GM18499 (cell line): ENCODE results near the gene PPOX.

ENCODE experiments used
- ATAC-seq: cut with Tn5 transposase; IDR thresholded peaks from one replicate; pipeline ENCODE4 v1.9.1; 2021; ENCODE audit warnings: moderate number of reproducible peaks; ENCODE audit not compliant: insufficient read depth, unreplicated experiment

Gene PPOX

DNA sequence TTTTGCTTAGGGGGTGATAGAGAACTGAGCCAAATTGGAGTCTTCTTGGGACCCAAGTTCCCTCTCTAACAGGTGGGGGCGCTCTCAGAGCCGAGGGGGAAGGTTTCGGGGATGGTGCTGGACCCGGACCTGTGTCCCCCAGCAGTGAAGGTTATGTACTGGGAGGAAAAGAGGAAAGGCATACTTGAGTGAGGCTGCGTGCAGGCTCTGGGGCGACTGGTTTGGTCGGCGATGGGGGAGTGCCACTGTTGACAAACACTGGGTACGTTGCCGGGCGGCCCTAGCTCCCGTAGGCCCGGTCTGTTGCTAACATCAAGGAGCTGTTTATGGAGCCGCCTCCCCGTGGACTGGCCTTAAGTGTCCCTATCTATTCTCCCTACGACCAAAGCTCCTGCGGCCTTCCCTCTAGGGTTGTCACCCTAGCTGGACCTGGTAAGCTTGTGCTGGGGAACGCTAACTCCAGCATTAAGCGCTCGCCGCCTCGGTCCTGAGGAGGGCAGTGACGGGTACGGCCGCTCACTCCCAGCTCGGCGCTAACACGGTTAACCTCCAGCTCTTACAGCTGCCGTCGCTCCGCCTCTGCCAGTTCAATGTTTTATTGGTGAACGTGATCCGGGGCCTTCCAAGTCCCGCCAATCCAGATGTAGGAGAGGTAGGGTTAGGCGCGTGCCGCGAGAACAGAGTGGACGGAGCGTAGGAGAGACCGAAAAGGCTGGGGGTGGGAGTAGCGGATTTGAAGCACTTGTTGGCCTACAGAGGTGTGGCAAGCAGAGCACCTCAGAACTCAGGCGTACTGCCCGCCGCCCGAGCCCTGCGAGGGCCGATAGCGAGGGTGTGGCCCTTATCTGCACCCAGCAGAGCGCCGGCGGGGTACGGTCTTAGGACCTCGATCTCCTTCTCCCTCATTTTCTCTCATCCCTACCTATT lies at the start of gene PPOX:
TSS of gene PPOX (plus strand) at position 685 of the 927 bp plus-strand sequence. CDS start 422 bp downstream, outside the sequence.
- ATAC-seq = peak; percentile 86

DNA sequence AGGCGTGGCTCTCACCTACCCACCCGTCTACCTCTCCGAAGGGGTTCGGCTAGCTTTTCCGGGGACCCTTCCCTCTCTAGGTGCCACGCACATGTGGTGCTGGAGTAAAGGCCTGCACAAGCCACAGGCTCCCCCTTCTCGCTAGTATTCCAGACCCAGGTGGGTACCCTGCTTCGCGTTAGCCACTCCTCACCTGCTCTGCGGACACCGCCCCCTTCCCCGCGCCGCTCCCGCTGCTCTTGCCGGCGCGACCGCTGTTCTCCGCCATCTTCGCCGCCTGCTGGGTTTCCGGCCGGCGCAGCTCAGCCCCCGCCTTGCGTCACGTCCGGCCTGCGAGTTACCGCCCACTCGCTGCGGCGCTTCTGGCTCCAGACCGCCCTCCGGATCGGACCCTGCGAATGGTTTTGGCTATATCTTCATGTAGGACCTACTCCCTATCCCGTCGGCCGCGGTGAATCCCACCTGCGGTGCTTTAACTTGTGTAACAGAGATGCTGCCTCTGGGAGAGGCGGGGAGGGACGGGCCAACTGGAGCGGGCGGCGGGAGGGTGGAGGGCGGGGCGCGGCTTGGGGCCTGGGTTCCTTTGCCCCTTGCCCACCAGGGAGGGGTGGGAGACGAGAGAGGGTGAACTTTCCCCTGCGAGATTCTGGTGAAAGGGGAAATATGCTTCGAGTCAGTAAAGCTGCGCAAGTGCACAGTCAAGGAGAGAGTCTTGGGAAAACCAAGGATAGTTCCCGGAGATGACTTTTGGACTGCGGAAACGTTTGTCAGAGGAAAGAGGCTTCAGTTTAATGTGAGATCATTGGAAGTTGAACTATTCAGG lies 48.3 kb upstream of the PPOX start, which contains the start of the genes NIT1 and PFDN2:
TSS of gene NIT1 (plus strand) at position 347 of the 823 bp plus-strand sequence. CDS start at position 419, 72 bp downstream.
TSS of gene PFDN2 (minus strand) at position 279 of the 823 bp plus-strand sequence. CDS start at position 268, 11 bp downstream.
- peak; percentile 45 for ATAC-seq

DNA sequence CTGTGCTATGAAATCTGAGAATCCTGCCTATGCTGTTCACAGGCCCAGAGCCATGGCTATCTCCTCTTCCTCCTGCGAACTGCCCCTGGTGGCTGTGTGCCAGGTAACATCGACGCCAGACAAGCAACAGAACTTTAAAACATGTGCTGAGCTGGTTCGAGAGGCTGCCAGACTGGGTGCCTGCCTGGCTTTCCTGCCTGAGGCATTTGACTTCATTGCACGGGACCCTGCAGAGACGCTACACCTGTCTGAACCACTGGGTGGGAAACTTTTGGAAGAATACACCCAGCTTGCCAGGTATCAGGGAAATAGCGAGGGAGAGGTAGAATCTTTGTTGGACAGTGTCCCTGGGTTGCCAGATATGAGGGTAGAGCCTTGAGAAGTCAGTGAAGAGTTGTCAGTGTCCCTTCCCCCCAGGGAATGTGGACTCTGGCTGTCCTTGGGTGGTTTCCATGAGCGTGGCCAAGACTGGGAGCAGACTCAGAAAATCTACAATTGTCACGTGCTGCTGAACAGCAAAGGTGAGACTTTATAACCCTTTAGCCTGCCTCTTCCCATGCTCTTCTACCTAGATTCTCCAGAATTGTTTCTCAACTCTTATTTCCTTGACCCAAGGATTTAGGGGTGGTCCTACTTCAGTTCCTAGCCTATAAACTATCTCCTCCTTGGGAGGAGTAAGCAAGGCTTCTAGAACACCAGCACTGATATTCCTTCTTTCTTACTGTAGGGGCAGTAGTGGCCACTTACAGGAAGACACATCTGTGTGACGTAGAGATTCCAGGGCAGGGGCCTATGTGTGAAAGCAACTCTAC lies 46.9 kb upstream of the PPOX start:
- ATAC-seq = no peak

DNA sequence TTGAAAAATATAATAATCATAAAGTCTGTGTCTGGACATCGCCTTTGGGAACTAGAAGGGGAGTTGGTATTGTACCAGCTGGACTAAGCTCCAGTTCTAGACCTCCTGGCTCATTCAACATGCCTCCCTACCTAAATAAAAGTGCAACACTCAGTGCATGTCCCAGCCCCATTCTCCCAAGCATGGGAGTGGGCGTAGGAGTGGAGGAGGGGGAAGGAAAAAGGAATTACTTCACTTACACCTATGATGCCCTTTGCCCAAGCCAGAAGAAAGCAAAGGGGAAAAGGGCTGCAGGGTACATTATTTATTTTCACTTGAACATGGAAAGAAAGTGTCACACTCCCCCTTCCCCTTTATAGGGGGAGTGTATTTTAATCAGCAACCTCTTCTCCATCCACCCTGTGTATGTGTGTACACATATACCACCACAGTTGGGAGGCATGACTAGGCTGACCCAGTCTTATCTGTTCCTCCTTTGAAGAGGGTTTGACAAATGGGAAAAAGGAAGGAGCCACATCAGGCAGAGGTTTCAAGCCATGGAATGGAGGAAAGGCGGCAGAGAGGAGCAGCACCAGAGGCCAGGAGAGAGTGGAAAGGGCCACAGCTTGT lies 45.1 kb upstream of the PPOX start:
- no peak for ATAC-seq

DNA sequence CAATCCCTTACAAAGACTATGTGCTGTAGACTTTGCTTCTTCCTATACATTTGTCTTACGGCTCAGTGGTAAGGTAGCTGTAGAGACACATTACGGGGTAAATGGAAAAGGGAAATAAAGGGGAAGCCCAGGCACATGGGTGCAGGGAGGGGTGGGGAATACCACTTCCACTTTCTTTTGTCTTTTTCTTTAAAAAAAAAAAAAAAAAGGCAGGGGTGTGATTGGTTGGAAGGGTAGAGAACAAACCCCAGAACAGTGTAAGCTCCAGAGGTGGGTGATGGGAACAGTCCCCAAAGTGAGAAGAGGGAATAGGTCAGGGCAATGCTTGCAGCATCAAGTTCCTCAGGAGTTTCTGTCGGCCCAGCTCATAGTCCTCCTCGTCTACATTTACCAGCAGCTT lies 44.4 kb upstream of the PPOX start:
- no peak for ATAC-seq

DNA sequence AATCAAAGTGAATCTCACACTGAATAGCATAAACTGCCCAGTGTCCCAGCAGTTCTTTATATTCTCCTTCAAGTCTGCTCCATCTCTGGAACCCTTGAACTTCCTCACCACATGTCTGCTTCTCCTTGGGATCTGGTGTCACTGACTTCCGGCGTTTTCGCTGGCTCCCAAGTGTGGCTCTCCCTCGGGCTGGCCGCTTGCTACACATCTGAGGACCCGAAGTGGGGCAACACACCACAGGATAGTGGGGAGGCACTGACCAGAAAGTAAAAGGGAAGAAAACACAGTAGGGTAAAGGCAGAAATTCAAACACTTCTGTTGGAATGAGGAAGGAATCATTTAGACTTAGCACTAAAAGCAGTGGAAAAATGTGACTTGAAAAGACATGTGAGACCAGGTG lies 43.3 kb upstream of the PPOX start:
- ATAC-seq = no peak

DNA sequence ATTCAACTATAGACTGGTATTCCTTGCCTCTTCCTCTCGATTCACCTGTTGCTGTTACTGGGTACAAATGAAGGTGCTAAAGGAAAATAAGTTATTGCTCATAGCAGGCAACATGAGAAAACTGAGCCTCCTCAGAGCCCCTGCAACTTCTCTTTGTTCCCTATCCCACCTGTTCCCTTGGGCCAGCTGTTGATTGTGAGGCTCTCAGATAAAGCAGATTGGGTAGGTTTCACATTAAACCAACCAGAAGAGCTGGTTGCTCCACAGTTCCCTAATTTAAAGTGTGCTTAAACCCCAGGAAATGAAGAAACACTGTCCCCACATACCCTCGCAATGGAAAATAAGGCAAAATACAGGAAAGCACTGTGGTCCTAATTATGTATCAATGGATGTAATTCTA lies 38.6 kb upstream of the PPOX start:
- no peak for ATAC-seq

DNA sequence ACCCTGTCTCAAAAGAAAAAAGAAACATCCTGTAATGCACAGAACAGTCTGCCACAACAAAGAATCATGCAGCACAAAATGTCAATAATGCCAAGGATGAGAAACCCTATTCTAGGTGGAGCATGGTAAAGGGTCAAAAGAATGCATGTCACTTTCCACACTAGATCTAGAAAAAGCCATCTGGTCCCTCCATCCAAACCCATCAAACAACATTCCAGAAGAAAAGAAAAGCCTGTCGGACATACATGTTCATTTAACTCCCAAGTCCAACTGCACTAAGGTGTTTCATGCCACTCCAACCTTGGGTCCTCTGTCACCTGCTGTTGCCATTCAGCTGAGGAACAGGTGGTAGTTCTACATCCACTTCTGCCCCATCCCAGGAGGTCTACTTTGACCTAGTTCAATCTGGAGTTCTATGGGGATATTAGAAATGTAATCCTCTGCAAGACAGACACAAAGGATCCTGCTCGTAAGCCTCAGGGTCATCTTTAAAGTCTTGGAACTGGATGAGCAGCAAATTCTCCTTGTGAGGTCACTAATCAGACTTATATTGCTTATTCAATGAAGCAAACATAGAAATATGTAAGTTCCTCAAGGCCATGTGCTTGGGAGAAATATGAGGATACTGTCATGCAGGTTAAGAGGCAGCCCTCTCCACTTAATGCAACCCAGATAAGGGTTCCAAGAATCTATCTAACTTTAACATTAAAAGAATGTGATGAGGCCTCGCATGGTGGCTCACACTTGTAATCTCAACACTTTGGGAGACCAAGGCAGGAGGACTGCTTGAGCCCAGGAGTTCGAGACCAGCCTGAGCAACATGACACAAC lies 37.4 kb upstream of the PPOX start:
- no peak for ATAC-seq

DNA sequence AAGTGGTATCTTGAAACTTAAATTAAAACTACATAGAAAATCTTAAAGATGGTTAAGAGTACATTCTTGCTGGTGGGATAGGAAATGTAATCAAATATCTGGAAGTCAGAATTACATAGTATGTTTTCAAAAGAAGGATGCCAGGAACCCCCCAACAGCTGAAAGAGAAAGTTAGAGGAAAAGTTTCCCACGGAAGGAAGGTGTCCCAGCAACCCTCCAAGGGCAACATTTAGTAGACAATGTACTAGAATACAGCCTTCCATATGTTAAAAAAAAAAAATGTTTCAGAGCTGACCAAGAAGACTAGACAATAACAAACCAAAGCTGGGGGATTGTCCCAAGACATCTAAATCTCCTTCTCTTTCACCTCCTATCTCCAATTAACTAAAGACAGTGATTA lies 36.0 kb upstream of the PPOX start:
- no peak for ATAC-seq

DNA sequence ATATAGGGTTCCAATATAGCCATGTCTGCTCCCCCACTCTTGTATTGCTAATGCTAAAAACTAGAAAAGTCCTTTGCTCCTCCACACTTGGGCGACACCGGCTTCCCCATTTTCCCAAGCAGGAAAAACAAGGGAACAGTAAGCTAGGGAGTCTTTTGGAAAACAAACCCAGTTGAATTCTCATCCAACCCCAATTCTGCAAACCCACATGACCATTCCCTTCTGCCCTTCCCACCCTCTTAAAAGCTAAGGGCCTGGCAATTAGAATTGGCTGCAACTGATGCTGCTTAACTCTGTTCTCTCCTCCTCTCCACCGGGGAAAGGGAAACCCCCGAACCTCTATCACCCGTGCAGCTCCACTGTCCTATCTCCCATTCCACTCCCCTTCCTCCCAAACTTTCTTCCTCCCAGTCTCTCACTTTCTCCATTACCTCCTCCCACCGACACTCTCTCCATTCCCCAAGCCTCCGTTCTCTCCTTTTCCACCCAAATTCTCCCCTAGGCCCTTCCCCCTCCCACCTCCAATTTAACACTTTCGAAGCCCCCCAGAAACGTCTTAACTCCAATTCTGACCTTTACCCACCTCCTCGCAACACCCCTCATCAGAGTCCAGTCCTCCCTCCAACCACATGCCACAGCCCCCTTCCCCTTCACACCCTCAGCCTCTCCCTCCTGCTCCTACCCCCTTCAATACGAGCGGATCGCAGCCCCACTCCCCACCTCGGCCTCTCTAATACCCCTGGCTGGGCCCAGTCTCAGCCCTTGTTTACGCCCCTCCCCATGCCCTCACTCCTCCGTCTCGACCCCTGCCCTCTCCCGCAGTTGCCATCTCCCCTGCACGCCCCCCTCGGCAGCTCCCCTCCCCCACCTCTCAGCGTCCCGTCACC lies 34.5 kb upstream of the PPOX start:
- ATAC-seq = no peak

DNA sequence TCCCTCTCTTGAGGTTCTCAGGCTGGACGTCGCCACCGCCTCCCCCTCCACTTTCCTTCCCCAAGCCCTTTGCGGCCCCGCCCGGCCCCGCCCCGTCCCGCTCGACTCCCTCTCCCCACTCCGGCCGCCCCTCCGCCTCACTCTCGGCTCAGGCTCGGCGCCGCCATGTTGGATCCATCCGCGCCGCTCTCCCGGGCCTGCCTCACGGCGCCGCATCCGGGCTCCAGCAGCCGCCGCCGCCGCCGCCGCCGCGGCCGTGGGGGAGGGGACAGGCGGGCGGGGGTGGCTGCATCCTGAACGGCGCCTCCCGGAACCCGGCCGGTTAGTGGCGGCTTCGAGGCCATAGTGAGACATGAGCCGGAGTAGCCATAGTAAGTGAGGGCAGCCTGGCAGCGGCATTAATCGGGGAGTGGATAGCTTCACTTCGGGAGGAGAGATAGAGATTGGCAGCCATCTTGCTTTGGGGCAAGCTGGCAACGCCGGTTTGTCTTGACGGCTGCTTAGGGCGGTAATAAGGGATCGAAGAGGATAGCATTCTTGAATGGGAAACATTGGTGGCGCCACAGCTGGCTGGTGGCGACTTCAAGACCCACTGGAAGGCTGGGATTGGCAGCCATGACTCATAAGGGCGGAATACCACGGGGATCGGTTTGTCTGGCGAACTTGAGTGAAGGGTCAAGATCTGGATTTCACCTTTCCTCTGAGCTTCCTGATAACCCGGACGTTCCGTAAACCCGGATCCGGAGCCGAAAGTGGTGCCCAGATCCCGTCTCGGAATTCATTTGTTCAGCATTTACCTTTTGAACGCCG lies 33.6 kb upstream of the PPOX start, which contains the start of gene DEDD:
TSS of gene DEDD (minus strand) at position 258 of the 810 bp plus-strand sequence. CDS start 8,205 bp downstream, outside the sequence.
- peak; percentile 95 for ATAC-seq

DNA sequence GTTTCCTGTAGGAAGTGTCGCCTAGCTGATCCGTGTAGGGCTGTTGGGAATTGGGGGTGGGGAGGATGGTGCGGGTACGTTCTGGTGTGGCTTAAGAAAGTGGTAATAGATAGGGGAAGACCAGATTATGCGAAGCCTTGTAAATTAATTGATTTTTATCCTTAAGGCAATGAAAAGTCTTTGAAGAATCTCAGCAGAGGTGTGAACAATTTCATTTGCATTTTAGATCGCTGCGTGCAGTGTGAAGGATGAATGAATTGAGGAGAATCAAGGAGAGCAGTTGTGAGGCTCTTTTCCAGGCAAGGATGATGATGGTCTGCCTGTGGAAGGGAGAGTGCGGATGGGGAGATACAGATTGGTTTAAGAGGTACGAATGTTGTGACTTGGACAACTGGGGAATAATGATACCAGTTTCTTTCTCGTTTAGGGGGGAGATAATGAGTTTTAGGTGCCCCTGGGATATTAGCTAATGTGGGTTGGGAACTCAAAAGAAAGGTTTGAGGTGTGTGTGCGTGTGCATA lies 32.9 kb upstream of the PPOX start:
- no peak for ATAC-seq

DNA sequence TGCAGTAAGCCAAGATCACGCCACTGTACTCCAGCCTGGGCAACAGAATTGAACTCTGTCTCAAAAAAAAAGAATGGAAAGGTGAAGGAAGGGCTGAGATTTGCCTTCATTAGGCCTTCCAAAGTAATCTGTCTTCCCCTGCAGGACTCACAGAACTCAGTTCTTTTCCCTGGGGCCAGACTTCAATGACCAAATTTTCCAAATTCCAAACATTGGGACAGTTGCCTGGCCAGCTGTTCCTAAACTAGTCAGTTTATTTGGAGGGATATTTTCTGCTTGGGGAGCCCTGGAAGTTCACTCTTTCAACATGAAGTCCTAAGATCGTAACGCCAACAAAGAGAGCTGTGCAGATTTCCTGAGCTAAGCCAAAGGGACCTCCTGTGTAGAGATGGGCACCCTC lies 28.3 kb upstream of the PPOX start:
- ATAC-seq = no peak

DNA sequence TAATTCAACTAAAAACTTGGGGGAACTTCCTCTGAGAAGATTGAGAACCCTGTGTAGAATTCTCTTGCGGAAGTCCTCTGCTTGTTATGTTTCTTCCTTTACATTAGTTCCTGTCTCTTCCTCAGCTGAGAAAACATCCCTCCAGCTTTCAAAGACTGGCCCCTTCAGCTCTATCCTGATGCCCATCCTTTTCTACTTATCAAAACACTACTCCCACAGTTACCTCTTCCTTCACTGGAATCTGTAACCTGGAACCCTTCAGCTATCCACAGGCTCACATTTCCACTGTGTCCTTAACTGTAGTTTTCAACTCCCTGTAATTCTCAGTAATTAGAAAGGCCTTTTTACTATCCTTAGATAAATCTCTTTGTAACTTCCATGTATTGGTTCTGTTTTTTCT lies 27.8 kb upstream of the PPOX start:
- ATAC-seq = no peak

DNA sequence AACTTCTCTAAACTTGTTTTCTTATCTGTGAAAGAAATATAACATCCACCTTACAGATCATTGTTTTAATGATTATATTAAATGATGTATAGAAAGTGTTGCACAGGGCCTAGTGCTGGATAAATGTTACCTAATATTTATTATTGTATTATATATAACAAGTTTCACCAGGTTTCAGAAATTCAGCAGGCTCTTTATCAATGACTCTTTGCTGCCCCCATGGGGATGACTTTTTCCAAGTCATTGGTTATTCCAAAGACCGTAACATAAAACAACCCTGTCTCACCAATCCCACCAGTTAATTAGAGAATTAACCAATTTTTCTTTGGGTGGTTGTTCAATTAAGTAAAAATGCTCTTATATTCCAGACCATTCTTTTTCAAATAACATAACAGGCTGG lies 26.5 kb upstream of the PPOX start:
- ATAC-seq = no peak

DNA sequence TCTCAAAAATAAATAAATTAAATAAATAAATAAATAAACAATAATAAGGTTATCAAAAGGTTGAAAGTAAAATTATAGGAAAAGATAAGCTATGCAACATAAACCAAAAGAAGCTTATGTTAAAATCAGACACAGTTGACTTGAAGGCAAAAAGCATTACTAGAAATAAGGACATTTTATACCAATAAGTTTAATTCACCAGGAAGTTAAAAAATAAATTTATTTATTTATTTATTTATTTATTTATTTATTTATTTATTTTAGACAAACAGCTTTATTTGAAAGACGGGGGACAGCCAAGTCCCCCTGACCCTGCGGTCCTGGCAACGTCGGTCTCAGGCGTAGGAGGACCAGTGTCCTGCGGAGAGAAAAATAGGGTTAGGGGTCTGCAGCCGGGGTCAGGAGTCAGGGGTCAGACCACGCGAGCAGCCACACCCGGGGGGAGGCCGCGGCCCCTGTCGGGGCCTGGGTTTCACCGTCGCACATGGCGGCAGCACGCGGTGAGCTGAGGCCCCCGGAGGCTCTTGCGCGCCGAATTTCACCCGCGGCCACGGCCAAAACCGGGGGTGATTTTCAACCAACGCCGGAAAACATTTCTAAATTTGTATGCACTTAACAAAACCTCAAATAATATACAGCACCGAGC lies 25.3 kb upstream of the PPOX start:
- ATAC-seq = no peak
